GM23338 (cell line): ENCODE data around the gene TRNP1. TPM values are rescaled to one million over a fixed set of nuclear protein-coding genes. Genes with fewer than 3 reads are reported as not detected.

Experiments
- ATAC-seq: fragments of 200-7000 bp; cut with Tn5 transposase; 3 replicates; pipeline ENCODE4 v1.9.1; 2020
- DNase-seq: peaks from one replicate; pipeline ENCODE4 v3.0.0-alpha.2; 2015; ENCODE audit warnings: low spot score
- H2AFZ ChIP-seq: fragments of 200-600 bp; sonication (generic); 2 replicates; pipeline ENCODE4 v1.8.0; 2016; ENCODE audit warnings: antibody characterized with exemption, mild to moderate bottlenecking, moderate library complexity
- H3F3A ChIP-seq: fragments of 200-600 bp; sonication (generic); replicated peaks from 2 replicates; pipeline ENCODE4 v1.8.0; 2017; ENCODE audit warnings: antibody characterized with exemption, mixed run types, low read depth
- H3K27ac ChIP-seq: fragments of 200-600 bp; sonication (generic); 2 replicates; pipeline ENCODE4 v1.6.1; 2016; ENCODE audit warnings: low read depth
- H3K27me3 ChIP-seq: fragments of 200-600 bp; sonication (generic); 2 replicates; pipeline ENCODE4 v1.8.0; 2016; ENCODE audit warnings: mild to moderate bottlenecking, mixed run types, moderate library complexity; ENCODE audit not compliant: insufficient read depth
- H3K36me3 ChIP-seq: fragments of 200-600 bp; sonication (generic); 2 replicates; pipeline ENCODE4 v1.8.0; 2016; ENCODE audit warnings: mild to moderate bottlenecking; ENCODE audit not compliant: insufficient read depth
- H3K4me1 ChIP-seq: fragments of 200-600 bp; sonication (generic); 2 replicates; pipeline ENCODE4 v1.8.0; 2016; ENCODE audit warnings: mild to moderate bottlenecking, moderate library complexity; ENCODE audit not compliant: insufficient read depth
- H3K4me2 ChIP-seq: fragments of 200-600 bp; sonication (generic); 2 replicates; pipeline ENCODE4 v1.7.1; 2017; ENCODE audit warnings: mixed run types
- H3K4me3 ChIP-seq: fragments of 200-600 bp; sonication (generic); 2 replicates; pipeline ENCODE4 v1.6.1; 2016; ENCODE audit warnings: mixed run types
- H3K79me2 ChIP-seq: fragments of 200-600 bp; sonication (generic); replicated peaks from 2 replicates; pipeline ENCODE4 v1.8.0; 2017; ENCODE audit warnings: mild to moderate bottlenecking; ENCODE audit not compliant: insufficient read depth
- H3K9me2 ChIP-seq: fragments of 200-600 bp; sonication (generic); 2 replicates; pipeline ENCODE4 v1.8.0; 2017; ENCODE audit not compliant: insufficient read depth
- H4K20me1 ChIP-seq: fragments of 200-600 bp; sonication (generic); replicated peaks from 2 replicates; pipeline ENCODE4 v1.8.0; 2017; ENCODE audit warnings: mild to moderate bottlenecking; ENCODE audit not compliant: insufficient read depth
- H3K27ac Mint-ChIP-seq: 2 replicates; pipeline ENCODE4 v1.8.0; 2020; ENCODE audit warnings: inconsistent platforms, mild to moderate bottlenecking, moderate library complexity, mixed read lengths
- H3K27me3 Mint-ChIP-seq: 3 replicates; pipeline ENCODE4 v1.8.0; 2022; ENCODE audit warnings: low read depth, mild to moderate bottlenecking, moderate library complexity, mixed read lengths, inconsistent platforms; ENCODE audit not compliant: insufficient read depth, poor library complexity
- H3K36me3 Mint-ChIP-seq: 3 replicates; pipeline ENCODE4 v1.8.0; 2021; ENCODE audit warnings: low read depth, mild to moderate bottlenecking, inconsistent platforms, moderate library complexity, mixed read lengths
- H3K4me1 Mint-ChIP-seq: 3 replicates; pipeline ENCODE4 v1.8.0; 2020; ENCODE audit warnings: mild to moderate bottlenecking, inconsistent platforms, mixed read lengths
- H3K4me3 Mint-ChIP-seq: 3 replicates; pipeline ENCODE4 v1.8.0; 2021; ENCODE audit warnings: moderate library complexity, mild to moderate bottlenecking, inconsistent platforms, mixed read lengths
- H3K9me3 Mint-ChIP-seq: 3 replicates; pipeline ENCODE4 v1.8.0; 2020; ENCODE audit warnings: moderate library complexity, mild to moderate bottlenecking, inconsistent platforms, mixed read lengths
- EZH2 ChIP-seq: fragments of 200-600 bp; sonication (generic); IDR thresholded peaks from one replicate; pipeline ENCODE4 v1.8.0; 2017; ENCODE audit warnings: antibody characterized with exemption, mild to moderate bottlenecking, low read depth; ENCODE audit not compliant: unreplicated experiment
- JUNB ChIP-seq: IDR thresholded peaks from one replicate; pipeline ENCODE4 v1.6.1; 2016; ENCODE audit warnings: antibody characterized with exemption; ENCODE audit not compliant: unreplicated experiment
- POLR2AphosphoS5 ChIP-seq: IDR thresholded peaks from 2 replicates; pipeline ENCODE4 v1.6.1; 2016; ENCODE audit warnings: antibody characterized with exemption, low read depth
- REST ChIP-seq: IDR thresholded peaks from one replicate; pipeline ENCODE4 v1.6.1; 2018; ENCODE audit warnings: antibody characterized with exemption; ENCODE audit not compliant: unreplicated experiment
- STAT1 ChIP-seq: IDR thresholded peaks from one replicate; pipeline ENCODE4 v1.6.1; 2016; ENCODE audit warnings: antibody characterized with exemption; ENCODE audit not compliant: unreplicated experiment
- ZNF114 ChIP-seq: fragments of 250-450 bp; sonication (Bioruptor Pico); IDR thresholded peaks from 2 replicates; pipeline ENCODE4 v1.5.0; 2020; ENCODE audit warnings: mild to moderate bottlenecking, moderate library complexity
- ZNF331 ChIP-seq: fragments of 250-450 bp; sonication (Bioruptor Pico); IDR thresholded peaks from 2 replicates; pipeline ENCODE4 v1.5.0; 2020; ENCODE audit warnings: low read depth, mild to moderate bottlenecking, moderate library complexity
- polyA plus RNA-seq: library from polyadenylated mRNA; unstranded; fragments of >200 nt; fragmentation: Nextera tagmentation; extraction: Ambion mirVana; gene quantifications from 2 replicates; pipeline ENCODE4 v1.2.1, GENCODE V29; 2016
- total RNA-seq: library from RNA; depleted of rRNA; stranded (reverse); fragments of >200 nt; shearing (Covaris generic); gene quantifications from 2 replicates; pipeline ENCODE4 v1.2.3, GENCODE V29; 2014
- TF ChIP-seq, protein P1 (sequence below): fragments of 250-450 bp; sonication (Bioruptor Pico); IDR thresholded peaks from 2 replicates; pipeline ENCODE4 v1.5.0; 2020; ENCODE audit warnings: mild to moderate bottlenecking, moderate library complexity
- TF ChIP-seq, protein P2 (sequence below): IDR thresholded peaks from 2 replicates; pipeline ENCODE4 v1.6.1; 2016; ENCODE audit warnings: antibody characterized with exemption

Gene TRNP1
- total and polyA plus RNA-seq, 2 experiments from 2014 or later: 21.2 to 54.3 TPM

DNA sequence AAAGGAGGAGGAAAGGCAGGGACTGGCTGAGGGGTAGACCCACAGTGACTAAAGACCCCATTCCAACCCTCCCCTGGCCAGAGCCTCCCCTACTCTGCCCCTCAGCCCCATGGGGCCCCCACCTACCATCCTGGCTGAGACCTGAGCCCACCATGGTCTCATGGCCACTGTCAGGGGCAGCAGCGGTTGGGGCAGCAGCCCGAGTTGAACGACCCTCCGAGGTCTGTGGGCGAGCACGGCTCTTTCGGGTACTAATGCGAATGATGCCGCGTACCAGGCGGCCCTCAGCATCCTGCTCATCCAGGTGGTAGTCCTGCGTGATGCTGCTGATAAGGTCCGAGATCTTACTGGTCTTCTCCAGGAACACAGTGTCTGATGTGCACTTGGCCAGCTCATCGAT is 42.3 kb upstream of the TRNP1 start:
- no peak overlapping the region for H2AFZ ChIP-seq
- no peak overlapping the region for H3K4me3 ChIP-seq
- H4K20me1 ChIP-seq: peaks cover 5% of the 10 kb centered on the region; the same call in 1 of the 2 replicates
- no peaks in the 10 kb centered on the region for H3K4me1 ChIP-seq
- Mint-ChIP-seq H3K4me1 (no peaks in the 10 kb centered on the region), H3K27me3 (peaks cover 10% of the 10 kb centered on the region), H3K4me3 (no peak overlapping the region), H3K9me3 (no peaks in the 10 kb centered on the region), H3K27ac (no peak overlapping the region), H3K36me3 (peaks cover 39% of the 10 kb centered on the region)
- ATAC-seq: no peak
- peaks cover 17% of the 10 kb centered on the region for H3F3A ChIP-seq
- H3K27me3 ChIP-seq: no peaks in the 10 kb centered on the region
- H3K27ac ChIP-seq: no peak overlapping the region
- no peak for TF ChIP-seq STAT1
- TF ChIP-seq JUNB: no peak
- no peaks in the 10 kb centered on the region for H3K9me2 ChIP-seq
- H3K36me3 ChIP-seq: peaks cover 4% of the 10 kb centered on the region; the same call in 1 of the 2 replicates
- H3K4me2 ChIP-seq: no peak overlapping the region
- DNase-seq: no peak
- H3K79me2 ChIP-seq: no peaks in the 10 kb centered on the region

GRCh38 chr1:26951821-26952497 is 41.5 kb upstream of the TRNP1 start:
- Histone ChIP-seq H2AFZ (no peak overlapping the region), H3K79me2 (no peaks in the 10 kb centered on the region), H3F3A (peaks cover 15% of the 10 kb centered on the region), H3K27me3 (no peaks in the 10 kb centered on the region), H3K4me3 (no peak overlapping the region), H3K36me3 (no peaks in the 10 kb centered on the region), H3K9me2 (no peaks in the 10 kb centered on the region), H3K4me2 (no peak overlapping the region), H4K20me1 (peaks cover 5% of the 10 kb centered on the region; the same call in 1 of the 2 replicates), H3K4me1 (no peaks in the 10 kb centered on the region), H3K27ac (no peak overlapping the region)
- Mint-ChIP-seq H3K27me3 (peaks cover 9% of the 10 kb centered on the region), H3K4me3 (no peak overlapping the region), H3K9me3 (no peaks in the 10 kb centered on the region; the same call in 2 of the 3 replicates), H3K4me1 (no peaks in the 10 kb centered on the region), H3K36me3 (peaks cover 37% of the 10 kb centered on the region), H3K27ac (no peak overlapping the region)
- no peak for DNase-seq
- no peak for ATAC-seq
- TF ChIP-seq STAT1 (no peak), ZNF331 (CRISPR knock-in tag) (no peak), EZH2 (no peak), POLR2AphosphoS5 (no peak), ZNF114 (CRISPR knock-in tag) (no peak), REST (no peak)
- TF ChIP-seq, protein P1, sequence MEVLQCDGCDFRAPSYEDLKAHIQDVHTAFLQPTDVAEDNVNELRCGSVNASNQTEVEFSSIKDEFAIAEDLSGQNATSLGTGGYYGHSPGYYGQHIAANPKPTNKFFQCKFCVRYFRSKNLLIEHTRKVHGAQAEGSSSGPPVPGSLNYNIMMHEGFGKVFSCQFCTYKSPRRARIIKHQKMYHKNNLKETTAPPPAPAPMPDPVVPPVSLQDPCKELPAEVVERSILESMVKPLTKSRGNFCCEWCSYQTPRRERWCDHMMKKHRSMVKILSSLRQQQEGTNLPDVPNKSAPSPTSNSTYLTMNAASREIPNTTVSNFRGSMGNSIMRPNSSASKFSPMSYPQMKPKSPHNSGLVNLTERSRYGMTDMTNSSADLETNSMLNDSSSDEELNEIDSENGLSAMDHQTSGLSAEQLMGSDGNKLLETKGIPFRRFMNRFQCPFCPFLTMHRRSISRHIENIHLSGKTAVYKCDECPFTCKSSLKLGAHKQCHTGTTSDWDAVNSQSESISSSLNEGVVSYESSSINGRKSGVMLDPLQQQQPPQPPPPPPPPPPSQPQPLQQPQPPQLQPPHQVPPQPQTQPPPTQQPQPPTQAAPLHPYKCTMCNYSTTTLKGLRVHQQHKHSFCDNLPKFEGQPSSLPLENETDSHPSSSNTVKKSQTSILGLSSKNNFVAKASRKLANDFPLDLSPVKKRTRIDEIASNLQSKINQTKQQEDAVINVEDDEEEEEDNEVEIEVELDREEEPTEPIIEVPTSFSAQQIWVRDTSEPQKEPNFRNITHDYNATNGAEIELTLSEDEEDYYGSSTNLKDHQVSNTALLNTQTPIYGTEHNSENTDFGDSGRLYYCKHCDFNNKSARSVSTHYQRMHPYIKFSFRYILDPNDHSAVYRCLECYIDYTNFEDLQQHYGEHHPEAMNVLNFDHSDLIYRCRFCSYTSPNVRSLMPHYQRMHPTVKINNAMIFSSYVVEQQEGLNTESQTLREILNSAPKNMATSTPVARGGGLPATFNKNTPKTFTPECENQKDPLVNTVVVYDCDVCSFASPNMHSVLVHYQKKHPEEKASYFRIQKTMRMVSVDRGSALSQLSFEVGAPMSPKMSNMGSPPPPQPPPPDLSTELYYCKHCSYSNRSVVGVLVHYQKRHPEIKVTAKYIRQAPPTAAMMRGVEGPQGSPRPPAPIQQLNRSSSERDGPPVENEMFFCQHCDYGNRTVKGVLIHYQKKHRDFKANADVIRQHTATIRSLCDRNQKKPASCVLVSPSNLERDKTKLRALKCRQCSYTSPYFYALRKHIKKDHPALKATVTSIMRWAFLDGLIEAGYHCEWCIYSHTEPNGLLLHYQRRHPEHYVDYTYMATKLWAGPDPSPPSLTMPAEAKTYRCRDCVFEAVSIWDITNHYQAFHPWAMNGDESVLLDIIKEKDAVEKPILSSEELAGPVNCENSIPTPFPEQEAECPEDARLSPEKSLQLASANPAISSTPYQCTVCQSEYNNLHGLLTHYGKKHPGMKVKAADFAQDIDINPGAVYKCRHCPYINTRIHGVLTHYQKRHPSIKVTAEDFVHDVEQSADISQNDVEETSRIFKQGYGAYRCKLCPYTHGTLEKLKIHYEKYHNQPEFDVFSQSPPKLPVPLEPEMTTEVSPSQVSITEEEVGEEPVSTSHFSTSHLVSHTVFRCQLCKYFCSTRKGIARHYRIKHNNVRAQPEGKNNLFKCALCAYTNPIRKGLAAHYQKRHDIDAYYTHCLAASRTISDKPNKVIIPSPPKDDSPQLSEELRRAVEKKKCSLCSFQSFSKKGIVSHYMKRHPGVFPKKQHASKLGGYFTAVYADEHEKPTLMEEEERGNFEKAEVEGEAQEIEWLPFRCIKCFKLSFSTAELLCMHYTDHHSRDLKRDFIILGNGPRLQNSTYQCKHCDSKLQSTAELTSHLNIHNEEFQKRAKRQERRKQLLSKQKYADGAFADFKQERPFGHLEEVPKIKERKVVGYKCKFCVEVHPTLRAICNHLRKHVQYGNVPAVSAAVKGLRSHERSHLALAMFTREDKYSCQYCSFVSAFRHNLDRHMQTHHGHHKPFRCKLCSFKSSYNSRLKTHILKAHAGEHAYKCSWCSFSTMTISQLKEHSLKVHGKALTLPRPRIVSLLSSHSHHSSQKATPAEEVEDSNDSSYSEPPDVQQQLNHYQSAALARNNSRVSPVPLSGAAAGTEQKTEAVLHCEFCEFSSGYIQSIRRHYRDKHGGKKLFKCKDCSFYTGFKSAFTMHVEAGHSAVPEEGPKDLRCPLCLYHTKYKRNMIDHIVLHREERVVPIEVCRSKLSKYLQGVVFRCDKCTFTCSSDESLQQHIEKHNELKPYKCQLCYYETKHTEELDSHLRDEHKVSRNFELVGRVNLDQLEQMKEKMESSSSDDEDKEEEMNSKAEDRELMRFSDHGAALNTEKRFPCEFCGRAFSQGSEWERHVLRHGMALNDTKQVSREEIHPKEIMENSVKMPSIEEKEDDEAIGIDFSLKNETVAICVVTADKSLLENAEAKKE (CRISPR knock-in tag): no peak
- TF ChIP-seq, protein P2, sequence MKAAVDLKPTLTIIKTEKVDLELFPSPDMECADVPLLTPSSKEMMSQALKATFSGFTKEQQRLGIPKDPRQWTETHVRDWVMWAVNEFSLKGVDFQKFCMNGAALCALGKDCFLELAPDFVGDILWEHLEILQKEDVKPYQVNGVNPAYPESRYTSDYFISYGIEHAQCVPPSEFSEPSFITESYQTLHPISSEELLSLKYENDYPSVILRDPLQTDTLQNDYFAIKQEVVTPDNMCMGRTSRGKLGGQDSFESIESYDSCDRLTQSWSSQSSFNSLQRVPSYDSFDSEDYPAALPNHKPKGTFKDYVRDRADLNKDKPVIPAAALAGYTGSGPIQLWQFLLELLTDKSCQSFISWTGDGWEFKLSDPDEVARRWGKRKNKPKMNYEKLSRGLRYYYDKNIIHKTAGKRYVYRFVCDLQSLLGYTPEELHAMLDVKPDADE: no peak
